ENCODE results near the gene COX14. TPM values are rescaled to one million over a fixed set of nuclear protein-coding genes. Genes with fewer than 3 reads are reported as not detected.
A peak's percentile ranks its signal among the peaks of the same experiment; 100 is the strongest.

The COX14 gene
- total and polyA plus RNA-seq, 2 donors from 2014 or later: 68.2 to 242 TPM

GRCh38 chr12:50127546-50127945, 15.5 kb downstream of the COX14 start:
- Histone ChIP-seq H3K9ac (ENCODE audit: low read length in 3 of 3) (no peak overlapping the region), H3K9me3 (ENCODE audit: control insufficient read depth in 2 of 3, insufficient read depth in 1 of 3, low read length in 3 of 3) (no peaks in the 10 kb centered on the region), H3K4me3 (ENCODE audit: low read length in 3 of 3) (no peak overlapping the region), H3K27ac (ENCODE audit: low read depth in 2 of 2, low read length in 2 of 2) (no peak overlapping the region), H3K27me3 (ENCODE audit: control insufficient read depth, insufficient read depth, low read length) (no peaks in the 10 kb centered on the region), H3K36me3 (ENCODE audit: control insufficient read depth in 2 of 3, insufficient read depth in 3 of 3, low read length in 3 of 3) (peaks cover 19 to 27% (median 19%) of the 10 kb centered on the region in 3 donors), H3K4me1 (ENCODE audit: control insufficient read depth in 2 of 3, insufficient read depth in 2 of 3, low read depth in 1 of 3, low read length in 3 of 3) (peaks cover 0 to 4% (median 0%) of the 10 kb centered on the region in 3 donors)
- no peak for DNase-seq
- intact Hi-C loops (cut with DNase I): no loop called here
- TF ChIP-seq CTCF (IDR thresholded peaks at IDR 0.05; ENCODE audit: borderline replicate concordance, extremely low read depth, insufficient read depth): no peak
- no peak for FAIRE-seq

DNA sequence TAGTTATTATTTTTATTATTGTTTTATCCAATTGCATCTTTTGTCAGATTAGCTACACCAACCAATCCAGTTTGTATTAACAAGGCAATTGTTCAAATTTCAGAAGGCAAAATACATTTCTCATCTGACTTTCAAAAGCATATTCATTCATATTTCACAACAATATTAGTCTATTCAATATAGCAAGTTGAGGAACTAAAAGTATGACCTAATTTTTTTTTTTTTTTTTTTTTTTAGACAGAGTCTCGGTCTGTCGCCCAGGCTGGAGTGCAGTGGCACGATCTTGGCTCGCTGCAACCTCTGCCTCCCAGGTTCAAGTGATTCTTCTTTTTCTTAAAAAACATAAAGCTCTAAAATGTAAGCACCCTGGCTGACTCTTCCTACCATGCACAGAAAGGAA, 17.3 kb downstream of the COX14 start:
- DNase-seq: no peak
- TF ChIP-seq CTCF (IDR thresholded peaks at IDR 0.05; ENCODE audit: borderline replicate concordance, extremely low read depth, insufficient read depth): no peak
- no peaks in the 10 kb centered on the region for H3K9me3 ChIP-seq (ENCODE audit: control insufficient read depth in 2 of 3, insufficient read depth in 1 of 3, low read length in 3 of 3)
- no peak for FAIRE-seq
- peaks cover 10 to 23% (median 15%) of the 10 kb centered on the region in 3 donors for H3K36me3 ChIP-seq (ENCODE audit: control insufficient read depth in 2 of 3, insufficient read depth in 3 of 3, low read length in 3 of 3)
- intact Hi-C loops (cut with DNase I): no loop called here
- H3K4me3 ChIP-seq (ENCODE audit: low read length in 3 of 3): no peak overlapping the region
- no peaks in the 10 kb centered on the region for H3K27me3 ChIP-seq (ENCODE audit: control insufficient read depth, insufficient read depth, low read length)
- H3K27ac ChIP-seq (ENCODE audit: low read depth in 2 of 2, low read length in 2 of 2): no peak overlapping the region
- peaks cover 0 to 4% (median 0%) of the 10 kb centered on the region in 3 donors for H3K4me1 ChIP-seq (ENCODE audit: control insufficient read depth in 2 of 3, insufficient read depth in 2 of 3, low read depth in 1 of 3, low read length in 3 of 3)
- no peak overlapping the region for H3K9ac ChIP-seq (ENCODE audit: low read length in 3 of 3)

DNA sequence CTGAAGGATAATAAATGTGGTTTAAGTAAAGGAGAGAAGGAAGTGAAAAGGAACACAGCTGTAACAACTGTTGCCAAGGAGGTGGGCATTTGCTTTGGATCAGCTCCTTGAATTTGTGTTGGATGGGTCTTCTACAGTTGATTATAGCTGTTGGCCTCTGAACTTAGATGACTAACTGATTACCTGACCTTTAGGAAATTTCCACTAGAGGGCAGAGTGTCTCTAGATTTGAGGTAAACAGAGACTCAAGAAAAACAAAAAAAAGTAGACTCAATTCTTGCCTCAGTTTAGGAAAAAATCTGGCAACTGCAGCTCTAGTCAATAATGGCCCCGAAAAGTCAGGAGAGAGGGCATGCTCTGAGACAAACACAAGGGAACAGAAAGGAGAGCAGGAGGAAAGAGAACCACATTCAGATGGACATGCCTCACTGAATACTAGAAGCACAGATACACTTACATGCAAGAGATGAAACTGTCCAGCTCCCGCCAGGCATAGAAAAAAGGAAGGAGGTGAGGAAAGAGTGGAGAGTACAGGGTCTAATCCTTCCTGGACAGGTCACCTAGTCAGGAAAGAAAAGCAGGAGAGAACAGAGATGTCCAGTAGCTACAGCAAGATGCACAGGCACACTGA, 20.6 kb downstream of the COX14 start:
- Histone ChIP-seq H3K27ac (ENCODE audit: low read depth in 2 of 2, low read length in 2 of 2) (no peak overlapping the region), H3K4me1 (ENCODE audit: control insufficient read depth in 2 of 3, insufficient read depth in 2 of 3, low read depth in 1 of 3, low read length in 3 of 3) (peaks cover 0 to 4% (median 0%) of the 10 kb centered on the region in 3 donors), H3K4me3 (ENCODE audit: low read length in 3 of 3) (no peak overlapping the region), H3K9me3 (ENCODE audit: control insufficient read depth in 2 of 3, insufficient read depth in 1 of 3, low read length in 3 of 3) (no peaks in the 10 kb centered on the region), H3K27me3 (ENCODE audit: control insufficient read depth, insufficient read depth, low read length) (no peaks in the 10 kb centered on the region), H3K9ac (ENCODE audit: low read length in 3 of 3) (no peak overlapping the region), H3K36me3 (ENCODE audit: control insufficient read depth in 2 of 3, insufficient read depth in 3 of 3, low read length in 3 of 3) (peaks cover 14 to 29% (median 19%) of the 10 kb centered on the region in 3 donors)
- FAIRE-seq: no peak
- DNase-seq: peak in 2 of 5 donors; percentile 45 to 47
- peak; percentile 54 for TF ChIP-seq CTCF (IDR thresholded peaks at IDR 0.05; ENCODE audit: borderline replicate concordance, extremely low read depth, insufficient read depth)
- intact Hi-C loops (cut with DNase I): no loop called here

All from kidney (tissue), 14 donors.